IPS-NIHi7 (cell line): ENCODE results near the gene MRPL46.
"Not testable (repeated sequence)": the region's sequence is repeated elsewhere in the genome, so short reads cannot be mapped to it uniquely, and the experiment has no call there.

ENCODE experiments used
- DNase-seq: peaks from one replicate; pipeline ENCODE4 v3.0.0; 2012; ENCODE audit warnings: mixed read lengths; ENCODE audit errors: extremely low spot score

MRPL46 gene

GRCh38 chr15:88477904-88478303, 10.7 kb upstream of the MRPL46 start:
- no peak for DNase-seq

GRCh38 chr15:88477126-88477525, 9.9 kb upstream of the MRPL46 start:
- no peak for DNase-seq

GRCh38 chr15:88476635-88477060, 9.5 kb upstream of the MRPL46 start:
- DNase-seq: peak; percentile 75

- not testable (repeated sequence) for DNase-seq
These were observed 6.6 kb upstream of the MRPL46 start for GRCh38 chr15:88473661-88474293.

- DNase-seq: no peak
These were observed 5.0 kb upstream of the MRPL46 start for GRCh38 chr15:88472225-88472624.

GRCh38 chr15:88470625-88471372, 3.6 kb upstream of the MRPL46 start:
- no peak for DNase-seq

- DNase-seq: no peak
These were observed 2.1 kb upstream of the MRPL46 start for GRCh38 chr15:88469321-88469720.

GRCh38 chr15:88468721-88469120, 1.5 kb upstream of the MRPL46 start:
- DNase-seq: not testable (repeated sequence)

GRCh38 chr15:88467935-88468528, 844 bp upstream of the MRPL46 start:
- DNase-seq: peak; percentile 45

GRCh38 chr15:88465633-88466224, 1.5 kb downstream of the MRPL46 start:
- no peak for DNase-seq

GRCh38 chr15:88463870-88464532, 3.2 kb downstream of the MRPL46 start:
- no peak for DNase-seq

- DNase-seq: no peak
These were observed 10.5 kb downstream of the MRPL46 start for GRCh38 chr15:88456733-88457132.

- DNase-seq: peak; percentile 84
These were observed 12.0 kb downstream of the MRPL46 start for GRCh38 chr15:88454867-88455810.

GRCh38 chr15:88454236-88454635, 13.0 kb downstream of the MRPL46 start:
- DNase-seq: no peak

- no peak for DNase-seq
These were observed 13.5 kb downstream of the MRPL46 start for GRCh38 chr15:88453651-88454050.

GRCh38 chr15:88450125-88450798, 16.9 kb downstream of the MRPL46 start:
- DNase-seq: peak; percentile 93

- DNase-seq: no peak
These were observed 17.6 kb downstream of the MRPL46 start for GRCh38 chr15:88449581-88449980.

- DNase-seq: no peak
These were observed 18.2 kb downstream of the MRPL46 start for GRCh38 chr15:88448991-88449461.

GRCh38 chr15:88447741-88448140, 19.4 kb downstream of the MRPL46 start:
- DNase-seq: no peak

GRCh38 chr15:88447206-88447605, 20.0 kb downstream of the MRPL46 start:
- DNase-seq: no peak
